Panc1 (cell line): ENCODE results near the gene BTBD9. TPM values are rescaled to one million over a fixed set of nuclear protein-coding genes. Genes with fewer than 3 reads are reported as not detected.
A peak's percentile ranks its signal among the peaks of the same experiment; 100 is the strongest.

Experiments used
- ATAC-seq: fragments of 200-7000 bp; cut with Tn5 transposase; 2 replicates; pipeline ENCODE4 v1.9.1; 2020; ENCODE audit warnings: mild to moderate bottlenecking, moderate library complexity
- BruUV-seq: library from RNA; stranded (reverse); fragments of 400-500 nt; replicated peaks from 2 replicates; lab custom pipeline; 2021; lab: Mats Ljungman, UMichigan
- CTCF ChIA-PET: fragments of 300-600 bp; sonication (Branson Sonifier 250); formaldehyde crosslinking; loops from one replicate; lab custom pipeline; 2022; ENCODE audit warnings: antibody characterized with exemption; lab: Charles Lee
- POLR2A ChIA-PET: fragments of 300-600 bp; sonication (Branson Sonifier 250); formaldehyde crosslinking; loops from one replicate; lab custom pipeline; 2022; ENCODE audit warnings: antibody characterized with exemption; lab: Charles Lee
- DNase-seq: peaks from one replicate; pipeline ENCODE4 v3.0.0-alpha.2; 2010; ENCODE audit warnings: low read depth, low spot score
- H3K27ac ChIP-seq: 2 replicates; pipeline ENCODE4 v1.5.1; 2011; ENCODE audit warnings: mild to moderate bottlenecking, low read length, inconsistent platforms
- H3K27me3 ChIP-seq: fragments of 200-500 bp; sonication (Bioruptor generic); 2 replicates; pipeline ENCODE4 v1.6.0; 2014; ENCODE audit warnings: low read length, inconsistent platforms; ENCODE audit not compliant: control insufficient read depth, insufficient read depth
- H3K36me3 ChIP-seq: fragments of 200-500 bp; sonication (Bioruptor generic); 2 replicates; pipeline ENCODE4 v1.5.1; 2014; ENCODE audit warnings: inconsistent platforms, mild to moderate bottlenecking, low read length, moderate library complexity; ENCODE audit not compliant: control insufficient read depth, insufficient read depth
- H3K4me1 ChIP-seq: 2 replicates; pipeline ENCODE4 v1.5.1; 2011; ENCODE audit warnings: inconsistent platforms, mild to moderate bottlenecking, low read length, moderate library complexity; ENCODE audit not compliant: control insufficient read depth, insufficient read depth
- H3K4me3 ChIP-seq, 2 experiments: 2 replicates each; pipeline ENCODE4 v1.5.1; 2011 to 2012; ENCODE audit warnings: low read depth in 2 of 2, low read length in 2 of 2, mild to moderate bottlenecking in 2 of 2, inconsistent platforms in 1 of 2, moderate library complexity in 1 of 2
- H3K9me3 ChIP-seq: fragments of 200-500 bp; sonication (Bioruptor generic); 2 replicates; pipeline ENCODE4 v1.5.1; 2014; ENCODE audit warnings: low read depth, mild to moderate bottlenecking, inconsistent platforms, low read length, moderate library complexity; ENCODE audit not compliant: control insufficient read depth, insufficient read depth
- CTCF ChIP-seq: fragments of 450-650 bp; IDR thresholded peaks from 2 replicates; pipeline ENCODE4 v1.5.1; 2017; ENCODE audit warnings: mild to moderate bottlenecking
- POLR2AphosphoS5 ChIP-seq: IDR thresholded peaks from 2 replicates; pipeline ENCODE4 v1.6.1; 2012; ENCODE audit warnings: mild to moderate bottlenecking, low read depth, low read length, moderate library complexity
- REST ChIP-seq, 2 experiments: IDR thresholded peaks; 2 replicates each; pipeline ENCODE4 v1.6.1; 2011 to 2012; ENCODE audit warnings: low read depth in 2 of 2, control low read depth in 1 of 2, low read length in 1 of 2, mild to moderate bottlenecking in 1 of 2, moderate library complexity in 1 of 2; ENCODE audit not compliant: insufficient read depth in 1 of 2
- SIN3A ChIP-seq: IDR thresholded peaks from 2 replicates; pipeline ENCODE4 v1.6.1; 2012; ENCODE audit warnings: low read depth, mild to moderate bottlenecking, low read length, moderate library complexity, borderline replicate concordance; ENCODE audit not compliant: insufficient read depth
- TCF7L2 ChIP-seq: IDR thresholded peaks from 2 replicates; pipeline ENCODE4 v1.6.1; 2011; ENCODE audit warnings: mild to moderate bottlenecking, low read depth, low read length, inconsistent platforms
- in situ Hi-C: cut with HindIII; loops from 2 replicates; pipeline ENCODE4 v1.10.0; 2016; ENCODE audit warnings: low sequenced_read_pairs, low pct_unique_long_range_greater_than_20kb
- intact Hi-C: fragments of 100-400 bp; cut with micrococcal nuclease; formaldehyde crosslinking; loops from one replicate; pipeline ENCODE4 v1.10.0; 2022; ENCODE audit not compliant: unreplicated experiment
- total RNA-seq: library from RNA; stranded (reverse); gene quantifications from one replicate; pipeline ENCODE4 v1.2.1, GENCODE V29; 2021; ENCODE audit not compliant: unreplicated experiment

BTBD9 gene
- total RNA-seq, 1 experiment from 2014 or later = 12.8 TPM

GRCh38 chr6:38172739-38173410, 466.9 kb downstream of the BTBD9 start:
- intact Hi-C loops = no loop called here
- H3K4me1 ChIP-seq = no peaks in the 10 kb centered on the region
- CTCF ChIA-PET = no interaction called here

More at GRCh38 chr6:38172739-38173410, 466.9 kb downstream of the BTBD9 start:
- BruUV-seq = TSS peak; percentile 34
- DNase-seq (no peak), ATAC-seq (no peak)
- Histone ChIP-seq H3K36me3 (no peaks in the 10 kb centered on the region), H3K27ac (no peak overlapping the region), H3K4me3 (no peak overlapping the region), H3K9me3 (no peaks in the 10 kb centered on the region), H3K27me3 (no peaks in the 10 kb centered on the region)
- POLR2A ChIA-PET = no interaction called here
- no peak for TF ChIP-seq REST (IDR thresholded peaks at IDR 0.05; ENCODE audit: insufficient read depth in 1 of 2, low read depth in 2 of 2, low read length in 1 of 2)
- no peak for TF ChIP-seq TCF7L2
- no peak for TF ChIP-seq POLR2AphosphoS5
- TF ChIP-seq SIN3A = no peak
- no peak for TF ChIP-seq CTCF
- in situ Hi-C loops = no loop called here
